ENCODE measurements around the gene USH2A.

The USH2A gene

DNA sequence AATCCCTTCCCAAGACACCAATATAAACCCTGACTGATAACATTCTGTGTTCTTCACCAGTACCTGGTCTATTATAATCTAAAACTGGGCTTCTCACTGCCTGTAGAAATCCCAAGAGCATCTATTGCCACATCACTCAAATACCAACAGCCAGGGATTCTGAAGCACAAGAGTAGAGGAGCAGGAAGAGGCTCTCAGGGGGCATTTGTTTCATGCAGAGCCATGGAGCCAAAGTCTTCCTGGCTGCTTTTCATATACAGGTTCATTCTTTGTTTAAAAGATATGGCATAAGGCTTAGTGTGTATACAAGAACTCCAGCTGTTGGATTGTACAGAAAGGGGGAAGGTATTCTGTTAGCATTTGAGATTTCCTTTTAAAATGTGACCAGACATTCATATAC lies 38.2 kb upstream of the USH2A start:
- Histone ChIP-seq H3K27me3 (ENCODE audit: insufficient read depth, low read length, poor library complexity) (no peaks in the 10 kb centered on the region), H3K79me2 (ENCODE audit: insufficient read depth, low read length) (no peaks in the 10 kb centered on the region), H3K4me3 (ENCODE audit: low read depth in 1 of 2, low read length in 2 of 2) (no peak overlapping the region), H3K9me3 (ENCODE audit: insufficient read depth, low read length, severe bottlenecking) (no peaks in the 10 kb centered on the region), H3K9ac (ENCODE audit: low read depth, low read length) (no peak overlapping the region), H3K27ac (ENCODE audit: low read length) (no peak overlapping the region), H3K36me3 (ENCODE audit: insufficient read depth, low read length) (no peaks in the 10 kb centered on the region), H3K4me2 (ENCODE audit: insufficient read depth, low read length) (no peak overlapping the region), H4K20me1 (ENCODE audit: insufficient read depth, low read length) (no peaks in the 10 kb centered on the region), H2AFZ (ENCODE audit: low read depth, low read length) (no peak overlapping the region), H3K4me1 (ENCODE audit: insufficient read depth, low read length) (no peaks in the 10 kb centered on the region)
- ATAC-seq (ENCODE audit: insufficient read depth, low read depth) (no peak), DNase-seq (no peak)
- no peak for TF ChIP-seq CTCF (IDR thresholded peaks at IDR 0.05; ENCODE audit: borderline replicate concordance, extremely low read depth, low read length, poor library complexity, severe bottlenecking)
- TF ChIP-seq EZH2 (IDR thresholded peaks at IDR 0.05; ENCODE audit: borderline replicate concordance, low read depth, low read length, severe bottlenecking) = no peak

DNA sequence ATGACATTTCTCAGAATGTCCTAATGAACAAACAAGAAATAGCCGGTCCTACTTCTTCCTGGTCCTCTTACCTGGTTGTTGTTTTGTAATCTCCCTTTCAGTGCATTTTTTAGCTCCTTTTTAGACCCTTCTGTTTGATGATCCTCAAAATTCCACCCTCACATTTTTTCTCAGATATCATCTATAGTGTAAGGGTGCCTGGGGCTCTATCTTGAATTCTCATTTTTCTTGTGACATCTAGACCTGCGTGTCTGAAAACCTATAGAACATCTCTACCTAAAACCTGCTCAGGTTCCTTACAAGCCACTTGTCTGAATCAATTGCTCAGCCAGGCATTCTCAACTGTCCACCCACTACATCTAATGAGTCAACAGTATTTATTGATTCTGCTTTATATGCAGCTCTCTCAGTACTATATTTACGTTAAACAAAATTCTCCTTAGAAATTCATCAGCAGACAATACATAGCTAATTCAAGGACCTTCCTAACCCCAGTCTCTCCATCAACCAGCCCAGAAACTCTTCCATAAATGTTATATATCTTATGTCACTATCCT lies 36.5 kb upstream of the USH2A start:
- no peak for DNase-seq
- TF ChIP-seq EZH2 (IDR thresholded peaks at IDR 0.05; ENCODE audit: borderline replicate concordance, low read depth, low read length, severe bottlenecking) (no peak), CTCF (IDR thresholded peaks at IDR 0.05; ENCODE audit: borderline replicate concordance, extremely low read depth, low read length, poor library complexity, severe bottlenecking) (no peak)

GRCh38 chr1:216458812-216459211 lies 35.6 kb upstream of the USH2A start:
- no peak for DNase-seq
- Histone ChIP-seq H3K9me3 (ENCODE audit: insufficient read depth, low read length, severe bottlenecking) (no peaks in the 10 kb centered on the region), H3K4me3 (ENCODE audit: low read depth in 1 of 2, low read length in 2 of 2) (no peak overlapping the region), H3K27me3 (ENCODE audit: insufficient read depth, low read length, poor library complexity) (no peaks in the 10 kb centered on the region), H3K79me2 (ENCODE audit: insufficient read depth, low read length) (no peaks in the 10 kb centered on the region), H2AFZ (ENCODE audit: low read depth, low read length) (no peak overlapping the region), H3K27ac (ENCODE audit: low read length) (no peak overlapping the region), H3K4me2 (ENCODE audit: insufficient read depth, low read length) (no peak overlapping the region), H3K9ac (ENCODE audit: low read depth, low read length) (no peak overlapping the region), H3K4me1 (ENCODE audit: insufficient read depth, low read length) (no peaks in the 10 kb centered on the region), H3K36me3 (ENCODE audit: insufficient read depth, low read length) (no peaks in the 10 kb centered on the region), H4K20me1 (ENCODE audit: insufficient read depth, low read length) (no peaks in the 10 kb centered on the region)
- ATAC-seq (ENCODE audit: insufficient read depth, low read depth) = no peak
- TF ChIP-seq EZH2 (IDR thresholded peaks at IDR 0.05; ENCODE audit: borderline replicate concordance, low read depth, low read length, severe bottlenecking) (no peak), CTCF (IDR thresholded peaks at IDR 0.05; ENCODE audit: borderline replicate concordance, extremely low read depth, low read length, poor library complexity, severe bottlenecking) (no peak)

More for the DNA sequence above, 36.5 kb upstream of the USH2A start:
- no peak overlapping the region for H2AFZ ChIP-seq (ENCODE audit: low read depth, low read length)
- H3K36me3 ChIP-seq (ENCODE audit: insufficient read depth, low read length) = no peaks in the 10 kb centered on the region
- H3K27me3 ChIP-seq (ENCODE audit: insufficient read depth, low read length, poor library complexity) = no peaks in the 10 kb centered on the region
- no peak overlapping the region for H3K4me2 ChIP-seq (ENCODE audit: insufficient read depth, low read length)
- H3K4me1 ChIP-seq (ENCODE audit: insufficient read depth, low read length) = no peaks in the 10 kb centered on the region
- H3K27ac ChIP-seq (ENCODE audit: low read length) = no peak overlapping the region
- H3K9ac ChIP-seq (ENCODE audit: low read depth, low read length) = no peak overlapping the region
- no peaks in the 10 kb centered on the region for H3K9me3 ChIP-seq (ENCODE audit: insufficient read depth, low read length, severe bottlenecking)
- no peak for ATAC-seq (ENCODE audit: insufficient read depth, low read depth)
- H3K4me3 ChIP-seq (ENCODE audit: low read depth in 1 of 2, low read length in 2 of 2) = no peak overlapping the region
- no peaks in the 10 kb centered on the region for H4K20me1 ChIP-seq (ENCODE audit: insufficient read depth, low read length)
- H3K79me2 ChIP-seq (ENCODE audit: insufficient read depth, low read length) = no peaks in the 10 kb centered on the region

GRCh38 chr1:216457356-216457755 lies 34.1 kb upstream of the USH2A start:
- Histone ChIP-seq H3K36me3 (ENCODE audit: insufficient read depth, low read length) (no peaks in the 10 kb centered on the region), H3K9me3 (ENCODE audit: insufficient read depth, low read length, severe bottlenecking) (no peaks in the 10 kb centered on the region), H3K4me3 (ENCODE audit: low read depth in 1 of 2, low read length in 2 of 2) (no peak overlapping the region), H3K27ac (ENCODE audit: low read length) (no peak overlapping the region), H3K79me2 (ENCODE audit: insufficient read depth, low read length) (no peaks in the 10 kb centered on the region), H3K4me1 (ENCODE audit: insufficient read depth, low read length) (no peaks in the 10 kb centered on the region), H3K4me2 (ENCODE audit: insufficient read depth, low read length) (no peak overlapping the region), H2AFZ (ENCODE audit: low read depth, low read length) (no peak overlapping the region), H3K27me3 (ENCODE audit: insufficient read depth, low read length, poor library complexity) (no peaks in the 10 kb centered on the region), H3K9ac (ENCODE audit: low read depth, low read length) (no peak overlapping the region), H4K20me1 (ENCODE audit: insufficient read depth, low read length) (no peaks in the 10 kb centered on the region)
- no peak for TF ChIP-seq CTCF (IDR thresholded peaks at IDR 0.05; ENCODE audit: borderline replicate concordance, extremely low read depth, low read length, poor library complexity, severe bottlenecking)
- TF ChIP-seq EZH2 (IDR thresholded peaks at IDR 0.05; ENCODE audit: borderline replicate concordance, low read depth, low read length, severe bottlenecking) = no peak
- no peak for DNase-seq
- ATAC-seq (ENCODE audit: insufficient read depth, low read depth) = no peak

All from DND-41 (cell line).